ENCODE results near the gene ZHX3. TPM values are rescaled to one million over a fixed set of nuclear protein-coding genes. Genes with fewer than 3 reads are reported as not detected.

ZHX3 gene
- total RNA-seq, 2 donors from 2014 or later: 19.9 to 25.6 TPM

- intact Hi-C loops (cut with DNase I): no loop called here
- Histone ChIP-seq H3K36me3 (no peaks in the 10 kb centered on the region), H3K4me3 (no peak overlapping the region), H3K27me3 (no peaks in the 10 kb centered on the region), H3K9me3 (no peaks in the 10 kb centered on the region), H3K4me1 (no peaks in the 10 kb centered on the region), H3K27ac (no peak overlapping the region), H3K9ac (ENCODE audit: low read depth in 2 of 2, low read length in 2 of 2) (no peak overlapping the region)
- TF ChIP-seq CTCF (IDR thresholded peaks at IDR 0.05): no peak
- no peak for DNase-seq
Observed at GRCh38 chr20:41191562-41192500, 125.7 kb downstream of the ZHX3 start.

GRCh38 chr20:41187668-41188067 is 129.9 kb downstream of the ZHX3 start:
- intact Hi-C loops (cut with DNase I): no loop called here
- Histone ChIP-seq H3K9me3 (no peaks in the 10 kb centered on the region), H3K4me3 (no peak overlapping the region), H3K9ac (ENCODE audit: low read depth in 2 of 2, low read length in 2 of 2) (no peak overlapping the region), H3K27me3 (no peaks in the 10 kb centered on the region), H3K36me3 (no peaks in the 10 kb centered on the region), H3K27ac (no peak overlapping the region), H3K4me1 (no peaks in the 10 kb centered on the region)
- TF ChIP-seq CTCF (IDR thresholded peaks at IDR 0.05): no peak
- no peak for DNase-seq

- H3K27me3 ChIP-seq: no peaks in the 10 kb centered on the region
- H3K36me3 ChIP-seq: no peaks in the 10 kb centered on the region
- H3K27ac ChIP-seq: no peak overlapping the region
- H3K4me3 ChIP-seq: no peak overlapping the region
- DNase-seq: no peak
- no peaks in the 10 kb centered on the region for H3K4me1 ChIP-seq
- no peak for TF ChIP-seq CTCF (IDR thresholded peaks at IDR 0.05)
- no peak overlapping the region for H3K9ac ChIP-seq (ENCODE audit: low read depth in 2 of 2, low read length in 2 of 2)
- intact Hi-C loops (cut with DNase I): no loop called here
- H3K9me3 ChIP-seq: no peaks in the 10 kb centered on the region
Observed at GRCh38 chr20:41185013-41185757, 132.3 kb downstream of the ZHX3 start.

- Histone ChIP-seq H3K9me3 (no peaks in the 10 kb centered on the region), H3K27ac (no peak overlapping the region), H3K9ac (ENCODE audit: low read depth in 2 of 2, low read length in 2 of 2) (no peak overlapping the region), H3K36me3 (no peaks in the 10 kb centered on the region), H3K4me1 (no peaks in the 10 kb centered on the region), H3K4me3 (no peak overlapping the region), H3K27me3 (no peaks in the 10 kb centered on the region)
- intact Hi-C loops (cut with DNase I): no loop called here
- DNase-seq: no peak
- TF ChIP-seq CTCF (IDR thresholded peaks at IDR 0.05): no peak
Observed at GRCh38 chr20:41183831-41184230, 133.7 kb downstream of the ZHX3 start.

- intact Hi-C loops (cut with DNase I): no loop called here
- H3K27ac ChIP-seq: no peak overlapping the region
- no peak for DNase-seq
- H3K9me3 ChIP-seq: no peaks in the 10 kb centered on the region
- no peak for TF ChIP-seq CTCF (IDR thresholded peaks at IDR 0.05)
- H3K36me3 ChIP-seq: no peaks in the 10 kb centered on the region
- H3K27me3 ChIP-seq: no peaks in the 10 kb centered on the region
- no peak overlapping the region for H3K4me3 ChIP-seq
- no peak overlapping the region for H3K9ac ChIP-seq (ENCODE audit: low read depth in 2 of 2, low read length in 2 of 2)
- no peaks in the 10 kb centered on the region for H3K4me1 ChIP-seq
Observed at GRCh38 chr20:41183391-41183790, 134.1 kb downstream of the ZHX3 start.

Data from colonic mucosa (tissue), 4 donors.